Hematopoietic multipotent progenitor cell treated with erythropoietin and hydrocortisone succinate and interleukin-3 and kit ligand, for 6 days (in vitro differentiated cells): ENCODE results near the gene FKBP1B.
"Not testable (repeated sequence)": the region's sequence is repeated elsewhere in the genome, so short reads cannot be mapped to it uniquely, and the experiment has no call there.

Experiments used
- DNase-seq: peaks from one replicate; pipeline ENCODE4 v3.0.0-alpha.2; 2015

FKBP1B gene

GRCh38 chr2:24022975-24023575 lies 26.5 kb upstream of the FKBP1B start:
- DNase-seq = no peak

- DNase-seq = no peak
These were observed 25.5 kb upstream of the FKBP1B start for GRCh38 chr2:24024018-24024417.

- no peak for DNase-seq
These were observed 24.4 kb upstream of the FKBP1B start for GRCh38 chr2:24024996-24025663.

- DNase-seq = no peak
These were observed 23.3 kb upstream of the FKBP1B start for GRCh38 chr2:24026233-24026632.

GRCh38 chr2:24038786-24039499 lies 10.6 kb upstream of the FKBP1B start:
- DNase-seq = no peak

- DNase-seq = no peak
These were observed 9.0 kb upstream of the FKBP1B start for GRCh38 chr2:24040511-24040910.

GRCh38 chr2:24043133-24043532 lies 6.4 kb upstream of the FKBP1B start:
- not testable (repeated sequence) for DNase-seq

GRCh38 chr2:24045511-24046508 lies 3.7 kb upstream of the FKBP1B start:
- DNase-seq = no peak

GRCh38 chr2:24046599-24046929 lies 3.0 kb upstream of the FKBP1B start:
- no peak for DNase-seq

GRCh38 chr2:24046930-24047702 lies 2.4 kb upstream of the FKBP1B start, which contains the start of gene WDCP:
WDCP (minus strand) TSS chr2:24047391; CDS start chr2:24039494, 7,897 bp downstream.
- DNase-seq = peak; percentile 100

GRCh38 chr2:24047703-24048033 lies 1.9 kb upstream of the FKBP1B start:
- no peak for DNase-seq

GRCh38 chr2:24048769-24049484 lies 614 bp upstream of the FKBP1B start:
- peak; percentile 49 for DNase-seq

GRCh38 chr2:24050041-24050979 lies 769 bp downstream of the FKBP1B start:
- DNase-seq = no peak

GRCh38 chr2:24051833-24052232 lies 2.3 kb downstream of the FKBP1B start:
- no peak for DNase-seq

- DNase-seq = no peak
These were observed 3.4 kb downstream of the FKBP1B start for GRCh38 chr2:24052951-24053350.

GRCh38 chr2:24054366-24055010 lies 4.9 kb downstream of the FKBP1B start:
- DNase-seq = peak; percentile 50

GRCh38 chr2:24055750-24056149 lies 6.2 kb downstream of the FKBP1B start:
- DNase-seq = no peak

- no peak for DNase-seq
These were observed 9.2 kb downstream of the FKBP1B start for GRCh38 chr2:24058564-24059271.

- no peak for DNase-seq
These were observed 15.8 kb downstream of the FKBP1B start for GRCh38 chr2:24065341-24065740.
